ENCODE data around the gene SPATC1L. TPM values are rescaled to one million over a fixed set of nuclear protein-coding genes. Genes with fewer than 3 reads are reported as not detected.
A peak's percentile ranks its signal among the peaks of the same experiment; 100 is the strongest.

The SPATC1L gene
- total and polyA plus RNA-seq, 2 donors from 2014 or later, result 3.7 to 8.7 TPM

- peak in 3 of 5 donors; percentile 8 to 69 (median 30) for DNase-seq
- H3K36me3 ChIP-seq (ENCODE audit: control insufficient read depth in 2 of 3, insufficient read depth in 3 of 3, low read length in 3 of 3), result peaks cover 0 to 5% (median 0%) of the 10 kb centered on the region in 3 donors
Observed at GRCh38 chr21:46116776-46117585, 67.3 kb downstream of the SPATC1L start.

DNA sequence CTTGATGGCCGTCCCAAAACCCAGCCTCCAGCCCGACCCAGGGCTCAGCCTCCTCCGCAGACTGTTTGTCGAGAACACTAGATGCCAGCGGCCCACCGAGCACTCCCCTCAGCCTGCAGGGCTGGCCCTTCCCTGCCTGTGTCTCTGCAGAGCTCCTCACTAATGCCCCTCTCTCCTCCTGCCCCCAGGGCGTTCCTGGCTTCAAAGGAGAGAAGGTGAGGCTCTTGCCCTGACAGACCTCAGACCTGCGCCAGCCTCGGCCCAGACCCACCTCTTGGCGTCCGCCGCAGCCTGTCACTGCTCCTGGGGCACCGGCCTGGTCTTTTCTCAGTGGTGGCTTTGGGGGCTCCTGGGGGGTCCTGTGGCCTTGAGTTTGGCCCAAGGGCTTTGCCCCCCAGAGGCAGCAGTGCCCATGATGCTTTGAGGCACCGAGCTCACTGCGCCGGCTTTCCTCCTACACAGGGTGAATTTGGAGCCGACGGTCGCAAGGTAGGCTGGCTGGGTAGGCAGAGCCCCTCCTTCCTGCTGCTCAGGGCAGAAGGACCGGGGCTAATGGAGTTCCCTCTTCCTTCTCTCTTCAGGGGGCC is 68.0 kb downstream of the SPATC1L start:
- DNase-seq (peak in 2 of 5 donors; percentile 30 to 35), FAIRE-seq (no peak)
- Histone ChIP-seq H3K4me1 (ENCODE audit: control insufficient read depth in 2 of 3, insufficient read depth in 2 of 3, low read depth in 1 of 3, low read length in 3 of 3) (no peaks in the 10 kb centered on the region), H3K9me3 (ENCODE audit: control insufficient read depth in 2 of 3, insufficient read depth in 1 of 3, low read length in 3 of 3) (peaks cover 0 to 3% (median 0%) of the 10 kb centered on the region in 3 donors), H3K27ac (ENCODE audit: low read depth in 2 of 2, low read length in 2 of 2) (no peak overlapping the region), H3K36me3 (ENCODE audit: control insufficient read depth in 2 of 3, insufficient read depth in 3 of 3, low read length in 3 of 3) (peaks cover 0 to 5% (median 0%) of the 10 kb centered on the region in 3 donors), H3K27me3 (ENCODE audit: control insufficient read depth, insufficient read depth, low read length) (no peaks in the 10 kb centered on the region), H3K4me3 (ENCODE audit: low read length in 3 of 3) (no peak overlapping the region), H3K9ac (ENCODE audit: low read length in 3 of 3) (no peak overlapping the region)
- intact Hi-C loops (cut with DNase I), result no loop called here
- no peak for TF ChIP-seq CTCF (IDR thresholded peaks at IDR 0.05; ENCODE audit: borderline replicate concordance, extremely low read depth, insufficient read depth)

More at GRCh38 chr21:46116776-46117585, 67.3 kb downstream of the SPATC1L start:
- Histone ChIP-seq H3K4me3 (ENCODE audit: low read length in 3 of 3) (no peak overlapping the region), H3K4me1 (ENCODE audit: control insufficient read depth in 2 of 3, insufficient read depth in 2 of 3, low read depth in 1 of 3, low read length in 3 of 3) (no peaks in the 10 kb centered on the region), H3K27ac (ENCODE audit: low read depth in 2 of 2, low read length in 2 of 2) (no peak overlapping the region), H3K9me3 (ENCODE audit: control insufficient read depth in 2 of 3, insufficient read depth in 1 of 3, low read length in 3 of 3) (peaks cover 0 to 3% (median 0%) of the 10 kb centered on the region in 3 donors), H3K9ac (ENCODE audit: low read length in 3 of 3) (no peak overlapping the region), H3K27me3 (ENCODE audit: control insufficient read depth, insufficient read depth, low read length) (no peaks in the 10 kb centered on the region)
- intact Hi-C loops (cut with DNase I), result no loop called here
- TF ChIP-seq CTCF (IDR thresholded peaks at IDR 0.05; ENCODE audit: borderline replicate concordance, extremely low read depth, insufficient read depth), result no peak
- no peak for FAIRE-seq

- intact Hi-C loops (cut with DNase I), result no loop called here
- H3K9me3 ChIP-seq (ENCODE audit: control insufficient read depth in 2 of 3, insufficient read depth in 1 of 3, low read length in 3 of 3), result peaks cover 0 to 3% (median 0%) of the 10 kb centered on the region in 3 donors
- H3K9ac ChIP-seq (ENCODE audit: low read length in 3 of 3), result no peak overlapping the region
- DNase-seq, result peak in 1 of 5 donors; percentile 56
- H3K27ac ChIP-seq (ENCODE audit: low read depth in 2 of 2, low read length in 2 of 2), result no peak overlapping the region
- no peaks in the 10 kb centered on the region for H3K4me1 ChIP-seq (ENCODE audit: control insufficient read depth in 2 of 3, insufficient read depth in 2 of 3, low read depth in 1 of 3, low read length in 3 of 3)
- no peak for TF ChIP-seq CTCF (IDR thresholded peaks at IDR 0.05; ENCODE audit: borderline replicate concordance, extremely low read depth, insufficient read depth)
- FAIRE-seq, result no peak
- H3K36me3 ChIP-seq (ENCODE audit: control insufficient read depth in 2 of 3, insufficient read depth in 3 of 3, low read length in 3 of 3), result peaks cover 0 to 5% (median 0%) of the 10 kb centered on the region in 3 donors
- no peaks in the 10 kb centered on the region for H3K27me3 ChIP-seq (ENCODE audit: control insufficient read depth, insufficient read depth, low read length)
- H3K4me3 ChIP-seq (ENCODE audit: low read length in 3 of 3), result no peak overlapping the region
Observed at GRCh38 chr21:46115441-46116188, 68.6 kb downstream of the SPATC1L start.
